Liver (tissue), 9 donors: ENCODE data around the gene TRAPPC2L. TPM values are rescaled to one million over a fixed set of nuclear protein-coding genes. Genes with fewer than 3 reads are reported as not detected.

ENCODE experiments used
- DNase-seq: peaks from one replicate; pipeline ENCODE4 v3.0.0-alpha.2; 2017; ENCODE audit warnings: low spot score
- H3K27ac ChIP-seq, 2 donors: one replicate each; pipeline ENCODE4 v1.7.0; 2013; ENCODE audit warnings: inconsistent platforms in 2 of 2, low read length in 2 of 2, control low read depth in 1 of 2, low read depth in 1 of 2, mild to moderate bottlenecking in 1 of 2
- H3K27me3 ChIP-seq, 4 donors: one replicate each; pipeline versions ENCODE4 v1.6.1 to v1.7.0; 2013; ENCODE audit warnings: low read length in 3 of 4, inconsistent platforms in 1 of 4, mild to moderate bottlenecking in 1 of 4, moderate library complexity in 1 of 4; ENCODE audit not compliant: control insufficient read depth in 4 of 4, insufficient read depth in 4 of 4
- H3K36me3 ChIP-seq, 4 donors: one replicate each; pipeline versions ENCODE4 v1.6.1 to v1.7.0; 2013; ENCODE audit warnings: low read length in 3 of 4, mild to moderate bottlenecking in 3 of 4, low read depth in 1 of 4, moderate library complexity in 1 of 4; ENCODE audit not compliant: control insufficient read depth in 4 of 4, insufficient read depth in 3 of 4
- H3K4me1 ChIP-seq, 4 donors: one replicate each; pipeline versions ENCODE4 v1.6.1 to v1.7.0; 2013; ENCODE audit warnings: low read length in 3 of 4, mild to moderate bottlenecking in 3 of 4, moderate library complexity in 1 of 4; ENCODE audit not compliant: control insufficient read depth in 4 of 4, insufficient read depth in 4 of 4
- H3K4me3 ChIP-seq, 3 donors: one replicate each; pipeline versions ENCODE4 v1.6.1 to v1.7.0; 2013; ENCODE audit warnings: low read length in 3 of 3, control low read depth in 1 of 3, low read depth in 1 of 3, mild to moderate bottlenecking in 1 of 3
- H3K9ac ChIP-seq, 2 donors: one replicate each; pipeline ENCODE4 v1.7.0; 2013; ENCODE audit warnings: low read length in 2 of 2, mild to moderate bottlenecking in 2 of 2, moderate library complexity in 2 of 2, control low read depth in 1 of 2, low read depth in 1 of 2
- H3K9me3 ChIP-seq, 4 donors: one replicate each; pipeline versions ENCODE4 v1.6.1 to v1.7.0; 2013; ENCODE audit warnings: low read length in 3 of 4; ENCODE audit not compliant: control insufficient read depth in 4 of 4
- EGR1 ChIP-seq, 2 donors: IDR thresholded peaks; 2 replicates each; pipeline ENCODE4 v1.6.1; 2016 to 2018; ENCODE audit warnings: antibody characterized with exemption in 2 of 2, low read depth in 2 of 2
- FOXA1 ChIP-seq: IDR thresholded peaks from 2 replicates; pipeline ENCODE4 v1.6.1; 2016; ENCODE audit warnings: antibody characterized with exemption
- FOXA2 ChIP-seq: IDR thresholded peaks from 2 replicates; pipeline ENCODE4 v1.6.1; 2016; ENCODE audit warnings: antibody characterized with exemption
- GABPA ChIP-seq, 2 donors: IDR thresholded peaks in 1 of 2; conservative IDR thresholded peaks in 1 of 2; 2 replicates each; pipeline ENCODE4 v1.6.1; 2016; ENCODE audit warnings: antibody characterized with exemption in 2 of 2, mild to moderate bottlenecking in 1 of 2, moderate library complexity in 1 of 2
- HNF4A ChIP-seq, 2 donors: conservative IDR thresholded peaks; 2 replicates each; pipeline ENCODE4 v1.6.1; 2016; ENCODE audit warnings: antibody characterized with exemption in 2 of 2, mild to moderate bottlenecking in 2 of 2
- HNF4G ChIP-seq: IDR thresholded peaks from 2 replicates; pipeline ENCODE4 v1.6.1; 2016; ENCODE audit warnings: antibody characterized with exemption
- NR2F2 ChIP-seq: IDR thresholded peaks from 2 replicates; pipeline ENCODE4 v1.6.1; 2016; ENCODE audit warnings: antibody characterized with exemption
- RXRA ChIP-seq, 2 donors: IDR thresholded peaks; 2 replicates each; pipeline ENCODE4 v1.6.1; 2017 to 2018; ENCODE audit warnings: antibody characterized with exemption in 2 of 2, mild to moderate bottlenecking in 1 of 2
- SP1 ChIP-seq: IDR thresholded peaks from 2 replicates; pipeline ENCODE4 v1.6.1; 2018; ENCODE audit warnings: antibody characterized with exemption, mild to moderate bottlenecking
- TAF1 ChIP-seq: conservative IDR thresholded peaks from 2 replicates; pipeline ENCODE4 v1.6.1; 2016; ENCODE audit warnings: antibody characterized with exemption, mild to moderate bottlenecking
- YY1 ChIP-seq: IDR thresholded peaks from 2 replicates; pipeline ENCODE4 v1.6.1; 2016; ENCODE audit warnings: antibody characterized with exemption, mild to moderate bottlenecking
- WGBS: extraction: QIAGEN DNeasy Blood & Tissue Kit; methylation state at CpG from one replicate; pipeline ENCODE4 v1.1.7; 2013; 5-methylcytosine and 5-hydroxymethylcytosine counted together
- polyA plus RNA-seq, 2 donors: library from polyadenylated mRNA; stranded (reverse) in 1 of 2; unstranded in 1 of 2; fragments of 200-250 nt in 1 of 2; fragments of >200 nt in 1 of 2; fragmentation: Nextera tagmentation in 1 of 2; extraction: Ambion mirVana in 1 of 2; gene quantifications; one replicate each; pipeline versions ENCODE4 v1.2.1 to v1.2.3, GENCODE V29; 2013 to 2015
- total RNA-seq, 2 donors: library from RNA; depleted of rRNA; stranded (reverse); fragments of >200 nt; gene quantifications; one replicate each; pipeline ENCODE4 v1.2.3, GENCODE V29; 2014
- TF ChIP-seq, protein P1 (sequence below): IDR thresholded peaks from 2 replicates; pipeline ENCODE4 v1.6.1; 2016; ENCODE audit warnings: antibody characterized with exemption, mild to moderate bottlenecking
- TF ChIP-seq, protein P2 (sequence below): IDR thresholded peaks from 2 replicates; pipeline ENCODE4 v1.6.1; 2016; ENCODE audit warnings: antibody characterized with exemption
- TF ChIP-seq, protein P3 (sequence below): IDR thresholded peaks from 2 replicates; pipeline ENCODE4 v1.6.1; 2016; ENCODE audit warnings: antibody characterized with exemption
- TF ChIP-seq, protein P4 (sequence below): fragments of 150-350 bp; IDR thresholded peaks from 2 replicates; pipeline ENCODE4 v1.5.1; 2017; ENCODE audit warnings: improper control_type of control experiment, low read depth, low read length; ENCODE audit not compliant: missing input control
- donor health status: healthy.
- donor health status: healthy.
- donor health status: healthy.
- donor health status: healthy.
- donor health status: healthy.

The TRAPPC2L gene
- total and polyA plus RNA-seq, 4 donors: 16.3 to 59.4 (median 22.2) TPM

DNA sequence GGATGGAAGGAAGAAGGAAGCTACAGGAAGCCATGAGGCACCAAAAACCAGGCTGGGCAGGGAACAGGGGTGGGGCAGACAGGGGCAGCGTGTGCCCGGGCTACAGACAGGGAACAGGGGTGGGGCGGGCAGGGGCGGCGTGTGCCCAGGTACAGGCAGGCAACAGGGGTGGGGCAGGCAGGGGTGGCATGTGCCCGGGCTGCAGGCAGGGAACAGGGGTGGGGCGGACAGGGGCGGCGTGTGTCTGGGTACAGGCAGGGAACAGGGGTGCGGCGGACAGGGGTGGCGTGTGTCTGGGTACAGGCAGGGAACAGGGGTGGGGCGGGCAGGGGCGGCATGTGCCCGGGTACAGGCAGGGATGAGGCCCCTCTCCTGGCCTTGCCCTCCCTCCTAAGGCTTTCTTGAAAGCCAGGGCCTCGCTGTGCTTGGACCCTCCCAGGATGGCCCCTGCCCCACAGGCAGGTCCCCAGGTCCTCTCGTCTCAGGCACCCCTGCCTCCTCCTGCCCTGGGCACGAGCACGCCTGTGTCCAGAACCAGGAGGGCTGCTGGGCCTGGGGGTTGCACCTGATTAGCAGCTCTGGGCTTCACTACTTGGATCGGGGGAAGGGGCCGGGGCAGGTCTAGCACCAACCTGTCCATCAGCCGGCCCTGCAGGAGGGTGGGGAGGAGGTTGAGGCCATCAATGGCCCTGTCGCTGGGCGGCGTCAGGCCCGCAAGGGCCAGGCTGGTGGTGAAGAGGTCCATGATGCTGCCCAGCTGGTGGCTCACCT lies 30.7 kb upstream of the TRAPPC2L start:
- H3K9me3 ChIP-seq: no peaks in the 10 kb centered on the region
- H3K4me1 ChIP-seq: no peaks in the 10 kb centered on the region
- DNase-seq: no peak
- no peak overlapping the region for H3K9ac ChIP-seq
- peaks cover 0 to 25% (median 8%) of the 10 kb centered on the region in 4 donors for H3K36me3 ChIP-seq
- H3K27me3 ChIP-seq: no peaks in the 10 kb centered on the region
- no peak overlapping the region for H3K4me3 ChIP-seq
- WGBS: 89% methylated on average over 26 of the region's 26 CpGs
- H3K27ac ChIP-seq: no peak overlapping the region
- TF ChIP-seq FOXA2: no peak
- no peak for TF ChIP-seq RXRA (IDR thresholded peaks at IDR 0.05)
- TF ChIP-seq, protein P1, sequence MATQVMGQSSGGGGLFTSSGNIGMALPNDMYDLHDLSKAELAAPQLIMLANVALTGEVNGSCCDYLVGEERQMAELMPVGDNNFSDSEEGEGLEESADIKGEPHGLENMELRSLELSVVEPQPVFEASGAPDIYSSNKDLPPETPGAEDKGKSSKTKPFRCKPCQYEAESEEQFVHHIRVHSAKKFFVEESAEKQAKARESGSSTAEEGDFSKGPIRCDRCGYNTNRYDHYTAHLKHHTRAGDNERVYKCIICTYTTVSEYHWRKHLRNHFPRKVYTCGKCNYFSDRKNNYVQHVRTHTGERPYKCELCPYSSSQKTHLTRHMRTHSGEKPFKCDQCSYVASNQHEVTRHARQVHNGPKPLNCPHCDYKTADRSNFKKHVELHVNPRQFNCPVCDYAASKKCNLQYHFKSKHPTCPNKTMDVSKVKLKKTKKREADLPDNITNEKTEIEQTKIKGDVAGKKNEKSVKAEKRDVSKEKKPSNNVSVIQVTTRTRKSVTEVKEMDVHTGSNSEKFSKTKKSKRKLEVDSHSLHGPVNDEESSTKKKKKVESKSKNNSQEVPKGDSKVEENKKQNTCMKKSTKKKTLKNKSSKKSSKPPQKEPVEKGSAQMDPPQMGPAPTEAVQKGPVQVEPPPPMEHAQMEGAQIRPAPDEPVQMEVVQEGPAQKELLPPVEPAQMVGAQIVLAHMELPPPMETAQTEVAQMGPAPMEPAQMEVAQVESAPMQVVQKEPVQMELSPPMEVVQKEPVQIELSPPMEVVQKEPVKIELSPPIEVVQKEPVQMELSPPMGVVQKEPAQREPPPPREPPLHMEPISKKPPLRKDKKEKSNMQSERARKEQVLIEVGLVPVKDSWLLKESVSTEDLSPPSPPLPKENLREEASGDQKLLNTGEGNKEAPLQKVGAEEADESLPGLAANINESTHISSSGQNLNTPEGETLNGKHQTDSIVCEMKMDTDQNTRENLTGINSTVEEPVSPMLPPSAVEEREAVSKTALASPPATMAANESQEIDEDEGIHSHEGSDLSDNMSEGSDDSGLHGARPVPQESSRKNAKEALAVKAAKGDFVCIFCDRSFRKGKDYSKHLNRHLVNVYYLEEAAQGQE: no peak
- no peak for TF ChIP-seq HNF4G
- TF ChIP-seq SP1: no peak
- no peak for TF ChIP-seq TAF1
- TF ChIP-seq YY1: no peak
- TF ChIP-seq, protein P2, sequence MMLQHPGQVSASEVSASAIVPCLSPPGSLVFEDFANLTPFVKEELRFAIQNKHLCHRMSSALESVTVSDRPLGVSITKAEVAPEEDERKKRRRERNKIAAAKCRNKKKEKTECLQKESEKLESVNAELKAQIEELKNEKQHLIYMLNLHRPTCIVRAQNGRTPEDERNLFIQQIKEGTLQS: no peak
- no peak for TF ChIP-seq HNF4A (conservative IDR thresholded peaks at IDR 0.05)
- TF ChIP-seq, protein P3, sequence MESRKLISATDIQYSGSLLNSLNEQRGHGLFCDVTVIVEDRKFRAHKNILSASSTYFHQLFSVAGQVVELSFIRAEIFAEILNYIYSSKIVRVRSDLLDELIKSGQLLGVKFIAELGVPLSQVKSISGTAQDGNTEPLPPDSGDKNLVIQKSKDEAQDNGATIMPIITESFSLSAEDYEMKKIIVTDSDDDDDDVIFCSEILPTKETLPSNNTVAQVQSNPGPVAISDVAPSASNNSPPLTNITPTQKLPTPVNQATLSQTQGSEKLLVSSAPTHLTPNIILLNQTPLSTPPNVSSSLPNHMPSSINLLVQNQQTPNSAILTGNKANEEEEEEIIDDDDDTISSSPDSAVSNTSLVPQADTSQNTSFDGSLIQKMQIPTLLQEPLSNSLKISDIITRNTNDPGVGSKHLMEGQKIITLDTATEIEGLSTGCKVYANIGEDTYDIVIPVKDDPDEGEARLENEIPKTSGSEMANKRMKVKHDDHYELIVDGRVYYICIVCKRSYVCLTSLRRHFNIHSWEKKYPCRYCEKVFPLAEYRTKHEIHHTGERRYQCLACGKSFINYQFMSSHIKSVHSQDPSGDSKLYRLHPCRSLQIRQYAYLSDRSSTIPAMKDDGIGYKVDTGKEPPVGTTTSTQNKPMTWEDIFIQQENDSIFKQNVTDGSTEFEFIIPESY: no peak
- TF ChIP-seq GABPA (IDR thresholded peaks at IDR 0.05 in 1 of 2, conservative IDR thresholded peaks at IDR 0.05 in 1 of 2): no peak
- TF ChIP-seq FOXA1: no peak
- TF ChIP-seq EGR1 (IDR thresholded peaks at IDR 0.05; ENCODE audit: low read depth in 2 of 2): no peak
- TF ChIP-seq NR2F2: no peak

DNA sequence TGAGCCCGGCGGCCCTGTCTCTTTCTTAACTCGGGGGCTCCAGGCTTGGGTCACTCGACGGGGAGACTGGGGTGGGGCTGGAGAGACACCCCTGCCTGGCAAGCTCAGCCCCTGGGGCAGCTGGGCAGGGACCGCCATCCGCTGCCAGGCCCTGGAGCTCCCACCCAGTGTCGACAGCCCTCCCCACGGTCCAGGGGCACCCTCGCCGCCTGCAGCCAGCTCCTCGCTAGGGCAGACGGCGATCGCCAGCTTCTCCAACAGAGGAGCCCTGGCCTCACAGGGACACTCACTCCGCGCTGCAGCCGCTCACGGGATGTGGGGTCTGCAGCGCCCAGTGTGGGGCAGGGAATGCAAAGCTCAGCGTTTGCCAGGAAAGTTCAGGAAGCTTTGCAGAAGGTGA lies 29.2 kb upstream of the TRAPPC2L start:
- Histone ChIP-seq H3K36me3 (peaks cover 0 to 17% (median 5%) of the 10 kb centered on the region in 4 donors), H3K27me3 (no peaks in the 10 kb centered on the region), H3K9me3 (no peaks in the 10 kb centered on the region), H3K4me3 (no peak overlapping the region), H3K4me1 (no peaks in the 10 kb centered on the region), H3K9ac (no peak overlapping the region), H3K27ac (no peak overlapping the region)
- WGBS: 97% methylated on average over 21 of the region's 21 CpGs
- no peak for DNase-seq
- TF ChIP-seq, protein P4, sequence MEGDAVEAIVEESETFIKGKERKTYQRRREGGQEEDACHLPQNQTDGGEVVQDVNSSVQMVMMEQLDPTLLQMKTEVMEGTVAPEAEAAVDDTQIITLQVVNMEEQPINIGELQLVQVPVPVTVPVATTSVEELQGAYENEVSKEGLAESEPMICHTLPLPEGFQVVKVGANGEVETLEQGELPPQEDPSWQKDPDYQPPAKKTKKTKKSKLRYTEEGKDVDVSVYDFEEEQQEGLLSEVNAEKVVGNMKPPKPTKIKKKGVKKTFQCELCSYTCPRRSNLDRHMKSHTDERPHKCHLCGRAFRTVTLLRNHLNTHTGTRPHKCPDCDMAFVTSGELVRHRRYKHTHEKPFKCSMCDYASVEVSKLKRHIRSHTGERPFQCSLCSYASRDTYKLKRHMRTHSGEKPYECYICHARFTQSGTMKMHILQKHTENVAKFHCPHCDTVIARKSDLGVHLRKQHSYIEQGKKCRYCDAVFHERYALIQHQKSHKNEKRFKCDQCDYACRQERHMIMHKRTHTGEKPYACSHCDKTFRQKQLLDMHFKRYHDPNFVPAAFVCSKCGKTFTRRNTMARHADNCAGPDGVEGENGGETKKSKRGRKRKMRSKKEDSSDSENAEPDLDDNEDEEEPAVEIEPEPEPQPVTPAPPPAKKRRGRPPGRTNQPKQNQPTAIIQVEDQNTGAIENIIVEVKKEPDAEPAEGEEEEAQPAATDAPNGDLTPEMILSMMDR: no peak
- no peak for TF ChIP-seq YY1
- TF ChIP-seq, protein P2: no peak
